ENCODE results near the gene PIK3R5.
A peak's percentile ranks its signal among the peaks of the same experiment; 100 is the strongest.

PIK3R5 gene

DNA sequence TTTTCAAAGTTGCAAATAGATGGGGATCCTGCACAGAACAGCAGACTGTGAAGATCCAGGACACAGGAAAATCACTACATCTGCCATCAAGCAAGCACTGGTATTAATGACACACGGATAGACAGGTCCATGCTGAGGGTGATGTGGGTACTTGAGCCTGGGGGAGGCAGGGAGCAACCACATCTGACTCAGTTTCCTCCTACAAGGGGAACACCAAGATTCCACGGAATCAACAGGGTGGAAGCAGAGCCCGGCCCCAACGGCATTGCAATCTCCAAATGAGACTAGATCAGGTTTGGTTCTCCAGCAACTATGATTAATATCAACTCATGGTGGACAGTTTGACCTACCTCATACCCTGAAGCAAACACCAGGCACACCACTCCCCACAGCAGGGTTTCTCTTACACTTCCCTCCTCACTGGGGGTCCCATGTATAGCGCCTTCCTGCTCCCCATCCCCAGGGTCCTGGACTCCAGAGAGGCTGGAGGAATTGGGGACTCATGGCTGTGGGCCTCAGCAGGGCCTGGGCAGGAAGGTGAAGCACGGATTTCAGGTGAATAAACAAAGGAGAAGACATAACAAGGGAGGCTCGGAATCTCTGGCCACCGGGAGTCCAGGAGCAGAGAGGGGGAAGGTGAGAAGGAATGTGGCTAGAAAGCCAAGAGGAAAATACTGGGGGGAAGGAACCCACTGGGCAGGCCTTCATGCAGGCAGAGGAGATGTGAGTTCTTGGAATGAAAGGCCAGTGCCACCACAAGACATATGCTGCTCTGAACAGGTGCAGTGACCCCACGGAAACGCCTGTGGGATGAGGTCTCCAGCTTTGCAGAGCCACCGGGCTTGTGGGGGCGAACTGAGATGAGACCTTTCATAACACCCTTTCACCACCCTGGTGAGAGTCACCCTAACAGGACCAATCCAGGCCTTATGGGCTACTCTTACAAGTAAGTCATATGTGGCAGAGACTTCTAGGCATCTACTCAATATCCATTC, 68.6 kb downstream of the PIK3R5 start:
- no peak for DNase-seq (ENCODE audit: low read depth)

GRCh38 chr17:8896087-8896486, 69.4 kb downstream of the PIK3R5 start:
- no peak for DNase-seq (ENCODE audit: low read depth)

DNA sequence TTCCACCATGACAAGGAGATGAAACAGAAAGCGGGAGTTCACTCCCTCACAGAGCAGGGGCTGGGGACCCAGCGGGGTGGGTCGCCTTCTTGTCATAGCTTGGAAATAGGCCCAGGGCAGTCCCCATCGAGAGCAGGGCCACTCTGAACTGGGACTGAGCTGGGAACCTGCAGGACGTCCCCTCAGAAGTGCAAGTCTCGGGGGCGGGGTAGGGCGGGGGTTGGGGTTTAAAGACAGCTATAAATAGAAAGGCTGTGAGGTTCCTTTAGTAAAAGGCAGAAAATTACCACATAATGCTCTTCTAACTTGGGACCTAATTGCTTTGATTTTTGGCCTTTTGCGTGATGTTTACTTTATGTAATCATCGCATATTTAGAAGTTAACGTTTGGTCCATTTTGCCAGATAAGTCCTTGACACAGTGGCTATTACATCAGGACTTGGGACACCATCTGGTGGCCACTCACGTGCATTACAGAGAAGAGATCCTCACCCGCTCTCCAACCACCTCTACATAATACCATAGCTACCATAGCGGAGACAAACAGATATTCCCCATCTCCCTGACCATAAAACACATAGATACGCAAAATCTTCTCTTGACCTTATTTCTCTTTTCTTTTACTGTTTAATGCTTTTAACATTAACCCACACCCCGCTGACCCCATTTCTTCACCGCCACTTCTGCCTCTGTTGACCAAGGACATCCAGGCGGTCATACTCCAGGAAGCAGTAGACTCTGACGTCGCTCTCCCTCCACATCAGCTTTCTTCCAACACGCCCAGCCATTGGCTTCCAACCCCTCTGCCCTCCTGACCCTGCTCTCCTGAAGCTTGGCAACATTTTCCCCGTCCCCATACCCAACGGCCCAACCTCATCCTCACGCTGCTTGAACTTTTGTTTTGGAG, 70.6 kb downstream of the PIK3R5 start:
- DNase-seq (ENCODE audit: low read depth), result no peak

DNA sequence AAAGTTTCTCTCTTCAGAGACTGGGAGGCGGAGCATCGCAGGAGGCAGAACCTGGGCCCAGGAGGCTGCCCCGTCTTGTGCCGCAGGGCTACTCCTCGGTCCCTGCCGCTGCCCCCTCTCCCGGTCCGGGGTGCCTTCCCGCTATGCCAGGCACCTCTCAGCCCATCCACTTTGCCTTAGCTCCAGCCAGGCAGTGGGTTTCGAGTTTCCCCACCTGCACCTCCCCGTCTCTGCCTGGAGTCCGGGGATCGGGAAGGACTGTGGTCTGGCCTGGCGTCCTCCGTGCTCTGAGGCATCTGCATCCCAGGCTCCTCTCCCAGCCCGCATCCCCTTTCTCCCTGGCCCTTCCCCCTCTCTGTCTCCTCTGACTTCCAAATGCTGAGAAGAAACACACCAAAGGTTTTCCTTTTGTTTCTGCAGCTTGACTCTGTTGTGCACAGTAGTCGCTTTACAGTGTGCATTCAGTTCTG, 71.3 kb downstream of the PIK3R5 start:
- no peak for DNase-seq (ENCODE audit: low read depth)

DNA sequence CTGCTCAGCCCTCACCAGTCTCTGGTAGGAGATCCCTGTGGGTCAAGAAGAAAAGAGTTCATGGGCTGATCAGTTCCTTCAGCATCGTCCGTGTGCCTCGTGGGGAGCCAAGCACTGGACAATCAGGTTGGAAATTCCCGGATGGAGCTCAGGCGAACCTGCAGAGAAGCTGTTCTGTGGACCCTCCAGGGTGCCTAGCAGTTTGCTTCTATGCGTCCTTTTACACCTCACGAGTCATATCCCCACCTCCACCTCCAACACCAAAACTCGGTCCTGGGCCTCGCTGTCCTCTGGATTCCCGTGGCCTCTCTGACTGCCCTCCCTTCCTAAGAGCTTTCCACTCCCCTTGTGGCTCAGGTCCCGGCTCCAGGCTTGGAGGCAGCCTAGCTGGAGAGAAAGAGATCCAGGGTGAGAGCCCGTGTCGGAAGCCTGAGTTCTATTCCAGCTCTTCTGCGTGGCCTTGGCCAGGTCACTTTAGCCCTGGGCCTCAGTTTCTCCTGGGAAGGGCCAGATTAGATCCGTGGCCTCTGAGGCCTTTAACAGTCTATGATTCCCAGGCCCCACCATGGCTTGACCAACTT, 71.8 kb downstream of the PIK3R5 start:
- DNase-seq (ENCODE audit: low read depth), result no peak

- no peak for DNase-seq (ENCODE audit: low read depth)
Measured at GRCh38 chr17:8893059-8893458, 72.4 kb downstream of the PIK3R5 start.

DNA sequence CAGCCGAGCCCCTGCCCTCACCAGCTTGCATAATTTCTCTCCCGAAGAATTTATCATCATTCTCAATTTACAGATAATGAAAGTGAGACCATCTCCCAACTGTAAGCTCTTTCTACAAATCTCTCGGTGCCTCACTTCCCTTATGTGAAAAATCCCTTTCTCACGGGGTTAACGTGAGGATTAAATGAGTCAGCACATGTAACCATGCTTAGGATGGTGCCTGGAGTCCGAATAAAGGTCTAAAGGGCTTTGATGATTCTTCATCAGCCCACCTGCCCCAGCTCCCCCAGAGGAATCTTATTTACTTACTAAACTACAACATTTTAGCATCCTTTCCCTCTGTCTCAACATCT, 73.2 kb downstream of the PIK3R5 start:
- no peak for DNase-seq (ENCODE audit: low read depth)

DNA sequence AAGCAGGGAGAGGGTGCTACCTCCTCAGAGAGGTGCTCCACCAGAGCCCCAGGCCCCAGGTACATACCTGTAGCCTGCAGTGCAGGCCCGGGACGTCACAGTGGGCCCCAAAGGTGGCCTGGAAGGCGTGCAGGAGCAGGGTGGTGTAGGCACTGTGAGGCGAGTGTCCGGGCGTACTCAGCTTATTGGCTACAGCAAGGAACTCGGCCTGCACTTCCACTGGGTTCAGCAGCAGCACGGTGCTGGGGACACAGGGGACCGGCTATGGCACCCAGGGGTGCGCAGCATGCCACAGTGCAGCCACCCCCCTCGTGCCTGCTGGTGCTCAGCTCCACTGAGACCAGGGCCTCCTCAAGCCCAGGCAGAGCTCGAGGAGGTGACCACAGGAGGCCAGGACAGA, 74.8 kb downstream of the PIK3R5 start:
- DNase-seq (ENCODE audit: low read depth), result no peak

- no peak for DNase-seq (ENCODE audit: low read depth)
Measured at GRCh38 chr17:8889458-8890210, 75.9 kb downstream of the PIK3R5 start.

- no peak for DNase-seq (ENCODE audit: low read depth)
Measured at GRCh38 chr17:8888704-8889302, 76.7 kb downstream of the PIK3R5 start.

DNA sequence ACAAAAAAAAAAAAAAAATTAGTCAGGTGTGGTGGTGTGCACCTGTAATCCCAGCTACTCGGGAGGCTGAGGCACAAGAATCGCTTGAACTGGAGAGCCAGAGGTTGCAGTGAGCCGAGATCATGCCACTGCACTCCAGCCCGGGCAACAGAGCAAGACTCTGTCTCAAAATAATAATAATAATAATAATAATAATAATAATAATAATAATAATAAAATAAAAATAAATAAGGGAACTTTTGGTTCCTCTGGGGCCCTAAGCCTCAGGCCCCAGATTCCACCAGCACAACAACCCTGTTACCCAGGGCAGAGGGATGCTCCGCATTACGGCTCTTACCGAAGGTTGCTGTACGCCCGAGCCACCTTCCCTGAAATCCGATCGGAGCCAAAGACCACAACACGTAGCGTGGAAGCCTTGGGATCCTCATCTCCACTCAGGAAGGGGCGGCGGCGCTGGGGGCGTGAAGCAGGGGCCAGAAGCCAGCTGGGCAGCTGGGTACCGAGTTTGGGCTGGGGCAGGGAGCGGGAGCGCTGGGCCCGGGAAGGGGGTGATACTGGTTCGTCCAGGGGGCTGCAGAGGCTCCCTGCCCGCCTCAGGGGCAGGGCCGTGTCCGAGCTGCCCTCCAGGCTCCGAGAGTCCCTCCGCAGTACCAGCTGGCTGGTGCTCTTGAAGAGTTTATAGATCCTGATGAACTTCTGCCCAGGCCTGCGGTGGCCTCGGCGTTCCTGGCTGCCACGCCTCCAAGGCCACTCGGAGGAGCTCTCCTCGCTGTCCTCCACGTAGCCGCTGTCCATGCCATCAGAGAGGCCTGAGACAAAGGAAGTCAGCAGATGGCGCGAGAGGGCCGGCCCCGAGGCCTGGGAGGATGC, 77.4 kb downstream of the PIK3R5 start:
- DNase-seq (ENCODE audit: low read depth), result no peak

DNA sequence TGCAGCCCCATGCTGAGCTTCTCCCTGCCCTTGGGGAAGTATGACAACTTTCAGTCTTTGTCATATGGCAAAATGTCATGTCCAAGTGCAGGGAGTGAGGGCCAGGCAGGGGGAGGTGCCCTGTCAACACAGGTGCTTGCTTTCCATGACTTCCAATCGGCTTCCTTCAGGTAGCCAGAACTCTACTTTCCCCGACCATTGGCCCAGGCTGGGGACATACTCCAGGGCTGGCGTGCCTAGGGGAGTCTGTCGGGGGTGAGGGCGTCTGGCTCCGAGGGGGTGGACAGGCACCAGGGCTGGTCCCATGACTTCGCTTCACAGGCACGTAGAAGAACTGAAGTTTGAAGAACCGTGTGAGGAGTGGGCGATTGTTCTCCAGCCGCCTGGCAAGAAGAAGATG, 78.2 kb downstream of the PIK3R5 start:
- DNase-seq (ENCODE audit: low read depth), result no peak

DNA sequence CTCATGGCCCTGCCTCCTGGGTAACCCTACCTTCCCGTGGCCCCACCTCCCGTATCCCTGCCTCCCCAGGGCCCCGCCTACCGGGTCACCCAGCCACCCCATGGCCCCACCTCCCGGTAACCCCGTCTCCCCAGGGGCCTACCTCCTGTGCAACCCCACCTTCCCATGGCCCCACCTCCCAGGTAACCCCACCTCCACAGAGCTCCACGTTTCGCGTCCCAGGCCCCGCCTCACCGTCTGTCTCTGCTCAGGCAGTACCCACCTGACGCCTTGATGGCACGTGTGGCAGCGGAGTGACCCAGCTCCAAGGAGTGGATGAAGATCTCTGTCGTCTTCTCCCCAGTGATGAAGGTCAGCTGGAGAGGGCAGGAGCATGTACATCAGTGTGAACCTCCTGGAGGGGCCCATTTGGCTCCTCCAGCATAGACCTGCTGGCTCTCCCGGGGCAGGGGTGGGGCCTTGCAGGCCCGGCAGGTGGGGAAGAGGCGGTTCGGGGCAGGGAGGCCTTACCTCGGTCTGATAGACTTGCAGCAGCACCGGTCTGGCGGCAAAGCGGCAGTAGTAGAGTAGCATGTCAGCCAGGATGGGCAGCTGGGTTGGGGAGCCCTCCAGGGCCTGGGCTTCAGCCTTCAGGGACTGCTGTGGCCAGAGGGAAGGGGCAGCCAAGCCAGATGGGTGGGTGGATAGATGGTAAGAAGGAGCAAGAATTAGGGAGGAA, 79.4 kb downstream of the PIK3R5 start:
- DNase-seq (ENCODE audit: low read depth), result no peak

DNA sequence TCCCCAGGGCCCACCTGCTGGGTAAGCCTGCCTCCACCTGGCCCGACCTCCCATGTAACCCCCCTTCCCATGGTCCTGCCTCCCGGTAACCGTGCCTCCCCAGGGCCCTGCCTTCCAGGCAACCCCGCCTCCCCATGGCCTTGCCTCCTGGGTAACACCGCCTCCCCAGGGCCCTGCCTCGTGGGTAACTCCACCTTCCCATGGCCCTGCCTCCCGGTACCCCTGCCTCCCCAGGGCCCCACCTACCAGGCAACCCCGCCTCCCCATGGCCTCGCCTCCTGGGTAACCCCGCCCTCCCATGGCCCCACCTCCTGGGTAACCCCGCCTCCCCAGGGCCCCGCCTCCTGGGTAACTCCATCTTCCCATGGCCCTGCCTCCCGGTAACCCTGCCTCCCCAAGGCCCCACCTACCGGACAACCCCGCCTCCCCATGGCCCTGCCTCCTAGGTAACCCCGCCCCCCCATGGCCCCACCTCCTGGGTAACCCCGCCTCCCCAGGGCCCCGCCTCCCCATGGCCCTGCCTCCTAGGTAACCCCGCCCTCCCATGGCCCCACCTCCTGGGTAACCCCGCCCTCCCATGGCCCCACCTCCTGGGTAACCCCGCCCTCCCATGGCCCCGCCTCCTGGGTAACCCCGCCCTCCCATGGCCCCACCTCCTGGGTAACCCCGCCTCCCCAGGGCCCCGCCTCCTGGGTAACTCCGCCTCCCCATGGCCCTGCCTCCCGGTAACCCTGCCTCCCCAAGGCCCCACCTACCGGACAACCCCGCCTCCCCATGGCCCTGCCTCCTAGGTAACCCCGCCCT, 80.1 kb downstream of the PIK3R5 start:
- peak; percentile 49 for DNase-seq (ENCODE audit: low read depth)

DNA sequence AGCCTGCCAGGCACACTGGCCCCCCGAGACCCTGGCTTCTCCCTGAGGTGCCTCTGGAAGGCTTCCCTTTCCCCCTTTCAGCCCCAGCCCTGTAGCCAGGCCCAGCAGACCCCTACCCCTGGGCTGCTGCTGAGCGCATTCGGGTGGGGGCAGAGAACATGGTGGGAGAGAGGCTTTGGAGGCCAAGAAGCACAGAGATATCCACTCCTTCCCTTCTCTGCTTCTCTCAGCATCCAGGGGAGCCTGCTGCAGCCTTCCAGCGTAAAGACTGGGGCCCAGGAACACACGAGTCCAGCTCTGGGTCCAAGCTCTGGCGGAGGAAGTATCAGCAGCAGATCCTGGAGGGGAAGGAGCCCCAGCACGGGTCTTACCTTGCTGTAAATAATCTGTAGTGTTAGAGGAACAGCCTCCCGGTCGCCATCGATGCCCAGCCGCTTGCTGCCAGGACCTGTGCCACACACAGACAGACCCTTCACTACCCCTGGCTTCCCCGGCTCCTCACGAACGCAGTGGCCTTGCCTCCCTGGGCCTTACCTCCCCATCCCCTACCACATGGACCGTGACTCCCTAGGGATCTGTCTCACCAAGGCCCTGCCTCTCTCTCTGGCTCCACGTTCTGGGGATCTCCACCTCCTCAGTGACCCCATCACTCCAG, 81.0 kb downstream of the PIK3R5 start:
- no peak for DNase-seq (ENCODE audit: low read depth)

GRCh38 chr17:8883353-8883752, 82.2 kb downstream of the PIK3R5 start:
- no peak for DNase-seq (ENCODE audit: low read depth)

DNA sequence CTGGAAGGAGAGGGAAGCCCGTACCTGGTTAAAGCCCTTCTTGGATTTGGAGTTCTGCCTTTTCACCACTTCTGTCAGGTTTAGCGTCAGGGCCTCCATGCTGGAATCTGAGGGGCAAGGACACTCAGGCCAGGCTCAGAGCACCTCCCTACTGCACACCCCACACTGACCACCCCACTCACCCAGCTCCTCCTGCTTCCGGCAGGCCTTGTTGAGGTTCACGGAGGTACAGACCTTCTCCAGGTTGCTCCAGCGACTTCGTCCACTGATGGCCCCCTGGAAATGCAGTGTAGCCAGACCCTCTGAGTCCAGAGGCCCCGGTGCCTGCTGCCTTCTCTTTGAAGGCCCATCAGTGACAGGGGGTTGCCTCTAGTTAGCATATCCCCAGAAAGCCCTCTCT, 83.9 kb downstream of the PIK3R5 start:
- no peak for DNase-seq (ENCODE audit: low read depth)

GRCh38 chr17:8880466-8880865, 85.0 kb downstream of the PIK3R5 start:
- DNase-seq (ENCODE audit: low read depth), result no peak
